OCI-LY7 (cell line): ENCODE measurements around the gene CAV1.

Experiments
- EZH2phosphoT487 ChIP-seq: fragments of 200-600 bp; sonication (generic); IDR thresholded peaks from 2 replicates; pipeline ENCODE4 v1.6.1; 2018; ENCODE audit warnings: low read depth, borderline replicate concordance, mild to moderate bottlenecking, mixed run types, antibody characterized with exemption, low read length, moderate library complexity, mixed read lengths
- TF ChIP-seq, protein P1 (sequence below): fragments of 200-600 bp; sonication (generic); conservative IDR thresholded peaks from 2 replicates; pipeline ENCODE4 v1.5.1; 2014; ENCODE audit warnings: mild to moderate bottlenecking, antibody characterized with exemption, low read length, moderate library complexity, mixed read lengths

DNA sequence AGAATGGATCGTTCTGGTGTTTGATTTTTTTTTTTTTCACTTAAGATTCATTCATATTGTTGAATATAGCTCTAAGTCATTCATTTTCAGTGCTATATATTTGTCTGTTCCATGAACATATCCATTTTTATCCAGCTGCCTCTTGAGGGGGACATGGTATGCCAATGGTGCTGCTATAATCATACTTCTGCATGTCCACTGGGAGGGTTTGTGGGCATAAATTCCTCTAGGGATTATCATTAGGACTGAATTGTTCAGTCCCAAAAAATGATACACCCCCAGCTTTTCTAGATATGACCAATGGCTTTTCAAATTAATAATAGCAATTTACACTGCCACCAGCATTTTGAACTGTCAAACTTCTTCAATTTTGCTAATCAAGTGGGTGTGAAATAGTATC, 41.1 kb downstream of the CAV1 start:
- TF ChIP-seq, protein P1, sequence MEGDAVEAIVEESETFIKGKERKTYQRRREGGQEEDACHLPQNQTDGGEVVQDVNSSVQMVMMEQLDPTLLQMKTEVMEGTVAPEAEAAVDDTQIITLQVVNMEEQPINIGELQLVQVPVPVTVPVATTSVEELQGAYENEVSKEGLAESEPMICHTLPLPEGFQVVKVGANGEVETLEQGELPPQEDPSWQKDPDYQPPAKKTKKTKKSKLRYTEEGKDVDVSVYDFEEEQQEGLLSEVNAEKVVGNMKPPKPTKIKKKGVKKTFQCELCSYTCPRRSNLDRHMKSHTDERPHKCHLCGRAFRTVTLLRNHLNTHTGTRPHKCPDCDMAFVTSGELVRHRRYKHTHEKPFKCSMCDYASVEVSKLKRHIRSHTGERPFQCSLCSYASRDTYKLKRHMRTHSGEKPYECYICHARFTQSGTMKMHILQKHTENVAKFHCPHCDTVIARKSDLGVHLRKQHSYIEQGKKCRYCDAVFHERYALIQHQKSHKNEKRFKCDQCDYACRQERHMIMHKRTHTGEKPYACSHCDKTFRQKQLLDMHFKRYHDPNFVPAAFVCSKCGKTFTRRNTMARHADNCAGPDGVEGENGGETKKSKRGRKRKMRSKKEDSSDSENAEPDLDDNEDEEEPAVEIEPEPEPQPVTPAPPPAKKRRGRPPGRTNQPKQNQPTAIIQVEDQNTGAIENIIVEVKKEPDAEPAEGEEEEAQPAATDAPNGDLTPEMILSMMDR = no peak
- no peak for TF ChIP-seq EZH2phosphoT487
